Smooth muscle cell of the umbilical artery (primary cell): Measurements from ENCODE around the gene EEFSEC. TPM values are rescaled to one million over a fixed set of nuclear protein-coding genes. Genes with fewer than 3 reads are reported as not detected.

ENCODE experiments used
- total RNA-seq: library from RNA; depleted of rRNA; stranded (reverse); fragments of >200 nt; gene quantifications from 2 replicates; pipeline ENCODE4 v1.2.3, GENCODE V29; 2014

The EEFSEC gene
- 3.6 and 4.2 TPM in 2 replicates for total RNA-seq

GRCh38 chr3:128153156-128154041 is at the start of gene EEFSEC:
TSS of gene EEFSEC (plus strand) at chr3:128153481. CDS start at chr3:128153508, 27 bp downstream.

DNA sequence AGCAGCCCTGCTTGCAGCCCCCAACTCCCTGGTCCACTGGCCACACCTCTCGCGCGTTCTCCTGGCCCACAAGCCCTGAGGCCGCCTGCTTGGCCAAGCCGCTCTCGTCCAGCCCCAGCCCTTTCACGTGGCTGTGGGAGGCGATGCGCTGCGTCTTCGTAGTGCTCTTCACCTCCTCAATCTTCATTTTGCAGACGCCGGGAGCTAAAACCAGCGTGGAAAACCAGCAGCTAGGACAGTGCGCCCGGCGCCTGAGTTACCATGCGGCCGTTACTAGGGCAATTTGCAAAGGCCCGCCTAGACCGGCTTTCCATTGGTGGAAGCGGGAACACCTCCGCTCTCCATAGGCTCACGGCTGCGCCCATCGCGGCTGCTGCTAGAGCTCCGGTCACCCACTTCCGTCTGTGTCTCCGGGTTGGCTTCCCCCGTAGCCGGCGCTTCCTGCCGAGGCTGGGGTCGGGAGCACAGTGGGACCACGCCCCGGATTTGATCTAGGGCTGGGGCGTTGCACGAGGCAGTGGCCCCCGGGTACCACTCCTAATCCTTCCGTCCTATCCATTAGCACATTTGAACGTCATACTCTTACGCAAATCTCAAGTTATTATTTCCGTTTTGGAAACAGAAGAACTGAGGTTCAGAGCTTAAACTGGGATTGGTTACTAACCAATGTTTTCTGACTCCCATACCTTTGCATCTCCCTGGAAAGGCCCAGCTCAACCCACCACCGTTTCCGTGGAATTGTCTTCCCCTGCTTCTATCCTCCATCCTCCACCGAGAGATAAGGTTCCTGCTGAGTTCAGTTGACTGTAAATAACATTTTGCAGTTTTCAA is 29.5 kb upstream of the EEFSEC start, which contains the start of gene RUVBL1:
RUVBL1 (minus strand) TSS at position 275 of the 831 bp plus-strand sequence; CDS start at position 187, 88 bp downstream.

Other genes starting within 250 kb of the EEFSEC start
- not detected in 2 replicates for gene KBTBD12, start 238.2 kb upstream of the EEFSEC start, total RNA-seq
- gene SEC61A1, start 101.0 kb upstream of the EEFSEC start, total RNA-seq, result 383 and 483 TPM in 2 replicates
- 57.6 and 79.0 TPM in 2 replicates for gene RUVBL1, start 29.7 kb upstream of the EEFSEC start, total RNA-seq